Peyer's patch (tissue), 4 donors: ENCODE results near the gene CIAO1. TPM values are rescaled to one million over a fixed set of nuclear protein-coding genes. Genes with fewer than 3 reads are reported as not detected.
"Not testable (repeated sequence)": the region's sequence is repeated elsewhere in the genome, so short reads cannot be mapped to it uniquely, and the experiment has no call there.

Experiments used
- DNase-seq, 3 donors: peaks; one replicate each; pipeline ENCODE4 v3.0.0-alpha.2; 2017 to 2019
- H3K27ac ChIP-seq, 4 donors: fragments of 200-600 bp; sonication (generic); one replicate each; pipeline ENCODE4 v1.5.1; 2016 to 2019
- H3K27me3 ChIP-seq, 2 donors: fragments of 200-600 bp; sonication (generic); one replicate each; pipeline ENCODE4 v1.5.1; 2019
- H3K36me3 ChIP-seq, 3 donors: fragments of 200-600 bp; sonication (generic); one replicate each; pipeline ENCODE4 v1.5.1; 2016 to 2019
- H3K4me1 ChIP-seq, 4 donors: fragments of 200-600 bp; sonication (generic); one replicate each; pipeline ENCODE4 v1.5.1; 2016 to 2019
- H3K4me3 ChIP-seq, 4 donors: fragments of 200-600 bp; sonication (generic); 1 replicate in 3 of 4; 2 replicates in 1 of 4; pipeline ENCODE4 v1.5.1; 2016 to 2019; ENCODE audit warnings: mild to moderate bottlenecking in 1 of 4
- H3K9me3 ChIP-seq, 4 donors: fragments of 200-600 bp; sonication (generic); one replicate each; pipeline ENCODE4 v1.5.1; 2016 to 2019; ENCODE audit warnings: mild to moderate bottlenecking in 1 of 4
- POLR2A ChIP-seq, 2 donors: fragments of 450-650 bp; IDR thresholded peaks; one replicate each; pipeline ENCODE4 v1.5.1; 2017; ENCODE audit warnings: antibody characterized with exemption in 2 of 2, mild to moderate bottlenecking in 2 of 2, moderate library complexity in 2 of 2
- total RNA-seq, 4 donors: library from RNA; depleted of rRNA; stranded (reverse); fragments of >200 nt; gene quantifications; one replicate each; pipeline ENCODE4 v1.1.0, GENCODE V29; 2016
- TF ChIP-seq, protein P1 (sequence below), 6 experiments: fragments of 450-650 bp in 4 of 6; fragments of 200-600 bp in 2 of 6; sonication (generic) in 1 of 6; IDR thresholded peaks; one replicate each; pipeline ENCODE4 v1.5.1; 2017 to 2019; ENCODE audit warnings: antibody characterized with exemption in 6 of 6, mild to moderate bottlenecking in 3 of 6, moderate library complexity in 1 of 6

CIAO1 gene
- total RNA-seq, 4 donors from 2014 or later, result 131 to 189 (median 154) TPM

DNA sequence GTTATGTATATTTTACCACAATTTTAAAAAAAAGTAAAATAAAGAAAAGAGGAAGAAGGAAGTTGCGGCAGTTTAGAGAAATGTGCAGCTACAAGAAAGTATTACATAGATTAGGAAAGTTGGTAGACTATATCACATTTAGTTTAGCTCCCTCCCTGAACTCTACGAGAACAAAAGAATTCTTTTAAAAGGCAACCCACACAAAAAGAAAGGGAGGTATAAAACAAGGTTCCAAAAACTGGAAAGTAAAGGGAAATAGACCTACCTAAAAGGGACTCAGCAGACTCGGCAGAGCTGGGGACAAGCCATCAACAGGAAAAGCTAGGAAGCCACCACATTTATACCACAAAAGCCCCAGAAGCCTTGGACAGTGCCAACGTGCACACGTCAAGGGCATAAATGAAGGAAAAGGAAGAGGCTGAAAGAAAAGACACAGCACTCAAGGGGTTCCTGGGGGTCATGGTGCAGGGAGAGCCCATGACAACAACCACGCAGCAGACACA, 9.4 kb upstream of the CIAO1 start:
- Histone ChIP-seq H3K36me3 (peaks cover 0 to 59% (median 0%) of the 10 kb centered on the region in 3 donors), H3K27ac (peak overlapping the region; percentile 27 to 56 (median 33)), H3K9me3 (no peaks in the 10 kb centered on the region), H3K4me1 (peaks cover 14 to 60% (median 27%) of the 10 kb centered on the region in 4 donors), H3K27me3 (no peaks in the 10 kb centered on the region), H3K4me3 (no peak overlapping the region)
- DNase-seq, result no peak
- TF ChIP-seq POLR2A (IDR thresholded peaks at IDR 0.05), result no peak
- TF ChIP-seq, protein P1, sequence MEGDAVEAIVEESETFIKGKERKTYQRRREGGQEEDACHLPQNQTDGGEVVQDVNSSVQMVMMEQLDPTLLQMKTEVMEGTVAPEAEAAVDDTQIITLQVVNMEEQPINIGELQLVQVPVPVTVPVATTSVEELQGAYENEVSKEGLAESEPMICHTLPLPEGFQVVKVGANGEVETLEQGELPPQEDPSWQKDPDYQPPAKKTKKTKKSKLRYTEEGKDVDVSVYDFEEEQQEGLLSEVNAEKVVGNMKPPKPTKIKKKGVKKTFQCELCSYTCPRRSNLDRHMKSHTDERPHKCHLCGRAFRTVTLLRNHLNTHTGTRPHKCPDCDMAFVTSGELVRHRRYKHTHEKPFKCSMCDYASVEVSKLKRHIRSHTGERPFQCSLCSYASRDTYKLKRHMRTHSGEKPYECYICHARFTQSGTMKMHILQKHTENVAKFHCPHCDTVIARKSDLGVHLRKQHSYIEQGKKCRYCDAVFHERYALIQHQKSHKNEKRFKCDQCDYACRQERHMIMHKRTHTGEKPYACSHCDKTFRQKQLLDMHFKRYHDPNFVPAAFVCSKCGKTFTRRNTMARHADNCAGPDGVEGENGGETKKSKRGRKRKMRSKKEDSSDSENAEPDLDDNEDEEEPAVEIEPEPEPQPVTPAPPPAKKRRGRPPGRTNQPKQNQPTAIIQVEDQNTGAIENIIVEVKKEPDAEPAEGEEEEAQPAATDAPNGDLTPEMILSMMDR (IDR thresholded peaks at IDR 0.05), result no peak

- H3K27me3 ChIP-seq, H3K9me3 ChIP-seq, DNase-seq, H3K4me3 ChIP-seq: not testable (repeated sequence)
- Histone ChIP-seq H3K27ac (peak overlapping the region in 3 of 4 donors; percentile 41 to 56 (median 52)), H3K36me3 (peaks cover 0 to 54% (median 0%) of the 10 kb centered on the region in 3 donors), H3K4me1 (peaks cover 14 to 62% (median 27%) of the 10 kb centered on the region in 4 donors)
These were observed 8.3 kb upstream of the CIAO1 start for GRCh38 chr2:96257744-96258143.

DNA sequence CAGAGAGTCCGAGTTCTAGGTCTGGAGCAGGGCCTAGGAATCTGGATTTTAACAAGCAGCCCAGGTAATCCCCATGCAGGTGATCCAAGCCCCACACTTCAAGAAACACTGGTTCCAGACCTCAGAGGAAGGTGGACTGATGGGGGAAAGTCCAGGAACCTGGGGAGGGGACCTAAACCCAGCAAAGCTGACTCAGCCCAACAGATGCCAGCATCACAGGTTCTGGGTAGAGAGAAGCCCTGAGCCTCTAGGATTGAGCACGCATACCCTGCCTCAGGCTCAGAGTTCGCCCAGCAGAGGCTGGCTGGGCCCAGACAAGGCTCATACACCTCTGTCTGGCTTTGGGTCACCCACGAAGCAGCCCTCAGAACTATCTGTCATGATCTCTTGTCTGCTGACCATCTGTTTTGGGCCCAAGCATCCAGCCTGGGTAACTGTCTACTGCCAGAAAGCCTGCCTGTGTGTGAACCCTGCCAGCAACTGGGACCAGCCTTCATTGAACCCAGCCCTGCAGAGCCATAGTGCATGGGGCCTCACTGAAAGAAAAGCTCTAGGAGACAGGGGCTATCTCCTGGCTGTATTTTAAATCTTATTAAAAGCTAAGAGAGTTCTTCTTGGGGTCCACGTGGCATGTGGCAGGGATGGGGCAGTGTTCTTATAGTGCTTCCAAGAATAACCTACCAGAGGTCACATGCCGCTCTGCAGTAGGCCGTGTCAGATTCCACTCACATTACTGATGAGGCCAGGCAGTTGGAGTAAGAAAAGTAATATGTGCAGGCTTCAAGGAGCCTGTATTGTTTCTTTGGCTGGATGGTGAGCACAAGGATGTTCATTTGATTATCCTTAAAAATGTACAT, 7.6 kb upstream of the CIAO1 start:
- peaks cover 14 to 59% (median 27%) of the 10 kb centered on the region in 4 donors for H3K4me1 ChIP-seq
- no peaks in the 10 kb centered on the region for H3K9me3 ChIP-seq
- H3K36me3 ChIP-seq, result peaks cover 0 to 48% (median 0%) of the 10 kb centered on the region in 3 donors
- TF ChIP-seq, protein P1 (IDR thresholded peaks at IDR 0.05), result no peak
- no peak for TF ChIP-seq POLR2A (IDR thresholded peaks at IDR 0.05)
- no peak for DNase-seq
- no peaks in the 10 kb centered on the region for H3K27me3 ChIP-seq
- peak overlapping the region in 3 of 4 donors; percentile 41 to 94 (median 56) for H3K27ac ChIP-seq
- H3K4me3 ChIP-seq, result no peak overlapping the region

- H3K4me1 ChIP-seq, result peaks cover 14 to 66% (median 36%) of the 10 kb centered on the region in 4 donors
- TF ChIP-seq, protein P1 (IDR thresholded peaks at IDR 0.05), result peak in 2 of 6 experiments; percentile 13 to 19
- peak; percentile 34 to 50 for TF ChIP-seq POLR2A (IDR thresholded peaks at IDR 0.05)
These were observed 6.5 kb upstream of the CIAO1 start for GRCh38 chr2:96259497-96259921.

DNA sequence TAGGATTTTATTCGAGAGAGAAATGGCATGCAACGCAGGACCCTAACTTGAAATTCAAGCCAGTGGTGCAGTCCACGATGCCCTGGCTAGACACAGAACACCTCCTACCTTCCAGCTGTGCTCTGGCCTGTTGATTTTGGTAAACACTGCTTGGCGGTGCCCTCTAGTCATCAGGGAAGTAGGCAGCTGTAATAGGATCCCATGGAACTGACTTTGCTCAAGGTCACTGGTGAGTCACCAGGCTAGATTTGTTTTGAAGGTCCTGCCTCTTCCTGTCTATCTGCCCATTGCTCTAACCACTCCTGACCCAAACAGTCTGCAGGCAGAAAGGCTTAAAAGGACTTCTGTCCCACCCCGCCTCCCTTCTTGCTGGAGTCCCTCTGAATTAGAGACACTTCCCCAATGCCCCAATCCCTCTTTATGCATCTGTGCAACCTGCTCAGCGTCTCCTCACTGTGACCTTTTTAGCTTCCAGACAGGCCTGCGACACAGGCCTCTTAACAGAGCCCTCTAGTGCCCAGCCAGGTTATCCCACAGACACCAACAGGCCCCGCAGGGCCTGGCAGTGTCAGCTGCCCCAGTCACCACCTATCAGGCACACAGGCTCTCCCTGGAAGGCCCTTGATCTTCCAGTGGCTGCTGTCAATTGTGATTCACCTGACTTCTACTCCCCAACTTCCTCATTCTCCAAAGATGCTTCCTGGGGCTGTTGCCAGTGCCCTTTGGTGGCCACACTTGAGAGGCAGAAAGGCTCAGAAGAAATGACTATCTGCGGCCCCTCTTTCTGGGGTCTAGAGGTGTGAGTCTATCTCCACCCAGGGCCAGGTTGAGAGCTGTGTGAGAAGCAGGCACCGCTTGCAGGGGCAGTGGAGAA, 5.4 kb upstream of the CIAO1 start:
- peaks cover 0 to 26% (median 0%) of the 10 kb centered on the region in 3 donors for H3K36me3 ChIP-seq
- peak overlapping the region; percentile 56 to 94 (median 84) for H3K27ac ChIP-seq
- peak overlapping the region in 2 of 4 donors; percentile 8 to 17 for H3K4me3 ChIP-seq
- H3K4me1 ChIP-seq, result peaks cover 14 to 69% (median 37%) of the 10 kb centered on the region in 4 donors
- H3K9me3 ChIP-seq, result no peaks in the 10 kb centered on the region
- peak; percentile 37 to 86 (median 77) for DNase-seq
- TF ChIP-seq, protein P1 (IDR thresholded peaks at IDR 0.05), result peak in 4 of 6 experiments; percentile 33 to 45 (median 43)
- no peak for TF ChIP-seq POLR2A (IDR thresholded peaks at IDR 0.05)
- no peaks in the 10 kb centered on the region for H3K27me3 ChIP-seq

More at GRCh38 chr2:96259497-96259921, 6.5 kb upstream of the CIAO1 start:
- peak; percentile 61 to 89 (median 83) for DNase-seq
- Histone ChIP-seq H3K36me3 (peaks cover 0 to 37% (median 0%) of the 10 kb centered on the region in 3 donors), H3K4me3 (no peak overlapping the region), H3K9me3 (no peaks in the 10 kb centered on the region), H3K27me3 (no peaks in the 10 kb centered on the region), H3K27ac (peak overlapping the region; percentile 56 to 94 (median 84))
